ENCODE measurements around the gene SUSD5.

GRCh38 chr3:33139996-33140395 lies 78.6 kb downstream of the SUSD5 start:
- TF ChIP-seq POLR2AphosphoS5 (IDR thresholded peaks at IDR 0.05; ENCODE audit: low read depth, low read length) (no peak), SIN3A (IDR thresholded peaks at IDR 0.05; ENCODE audit: borderline replicate concordance, insufficient read depth, low read depth, low read length) (no peak)
- TF ChIP-seq, protein P1, sequence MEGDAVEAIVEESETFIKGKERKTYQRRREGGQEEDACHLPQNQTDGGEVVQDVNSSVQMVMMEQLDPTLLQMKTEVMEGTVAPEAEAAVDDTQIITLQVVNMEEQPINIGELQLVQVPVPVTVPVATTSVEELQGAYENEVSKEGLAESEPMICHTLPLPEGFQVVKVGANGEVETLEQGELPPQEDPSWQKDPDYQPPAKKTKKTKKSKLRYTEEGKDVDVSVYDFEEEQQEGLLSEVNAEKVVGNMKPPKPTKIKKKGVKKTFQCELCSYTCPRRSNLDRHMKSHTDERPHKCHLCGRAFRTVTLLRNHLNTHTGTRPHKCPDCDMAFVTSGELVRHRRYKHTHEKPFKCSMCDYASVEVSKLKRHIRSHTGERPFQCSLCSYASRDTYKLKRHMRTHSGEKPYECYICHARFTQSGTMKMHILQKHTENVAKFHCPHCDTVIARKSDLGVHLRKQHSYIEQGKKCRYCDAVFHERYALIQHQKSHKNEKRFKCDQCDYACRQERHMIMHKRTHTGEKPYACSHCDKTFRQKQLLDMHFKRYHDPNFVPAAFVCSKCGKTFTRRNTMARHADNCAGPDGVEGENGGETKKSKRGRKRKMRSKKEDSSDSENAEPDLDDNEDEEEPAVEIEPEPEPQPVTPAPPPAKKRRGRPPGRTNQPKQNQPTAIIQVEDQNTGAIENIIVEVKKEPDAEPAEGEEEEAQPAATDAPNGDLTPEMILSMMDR (IDR thresholded peaks at IDR 0.05) = no peak
